Raji (cell line): ENCODE data around the gene IFNG-AS1.

Experiments used
- POLR2A ChIP-seq: IDR thresholded peaks from 2 replicates; pipeline ENCODE4 v1.6.1; 2011; ENCODE audit warnings: low read depth, low read length, control low read depth; ENCODE audit not compliant: insufficient read depth

IFNG-AS1 gene

GRCh38 chr12:67982164-67982563, 7.1 kb upstream of the IFNG-AS1 start:
- TF ChIP-seq POLR2A, result no peak

- no peak for TF ChIP-seq POLR2A
Measured at GRCh38 chr12:67986632-67987031, 2.6 kb upstream of the IFNG-AS1 start.

- peak; percentile 66 for TF ChIP-seq POLR2A
Measured at GRCh38 chr12:67988601-67989021, 636 bp upstream of the IFNG-AS1 start.

GRCh38 chr12:67991158-67991557, 1.9 kb downstream of the IFNG-AS1 start:
- peak; percentile 66 for TF ChIP-seq POLR2A

- no peak for TF ChIP-seq POLR2A
Measured at GRCh38 chr12:67993143-67993542, 3.9 kb downstream of the IFNG-AS1 start.

GRCh38 chr12:67994046-67994445, 4.8 kb downstream of the IFNG-AS1 start:
- no peak for TF ChIP-seq POLR2A

GRCh38 chr12:67996347-67996746, 7.1 kb downstream of the IFNG-AS1 start:
- TF ChIP-seq POLR2A, result no peak

GRCh38 chr12:67998379-67998778, 9.1 kb downstream of the IFNG-AS1 start:
- no peak for TF ChIP-seq POLR2A

- no peak for TF ChIP-seq POLR2A
Measured at GRCh38 chr12:67999244-67999643, 10.0 kb downstream of the IFNG-AS1 start.

- TF ChIP-seq POLR2A, result no peak
Measured at GRCh38 chr12:68001486-68002466, 12.5 kb downstream of the IFNG-AS1 start.

GRCh38 chr12:68003777-68004176, 14.5 kb downstream of the IFNG-AS1 start:
- no peak for TF ChIP-seq POLR2A

GRCh38 chr12:68007033-68007432, 17.8 kb downstream of the IFNG-AS1 start:
- no peak for TF ChIP-seq POLR2A

- no peak for TF ChIP-seq POLR2A
Measured at GRCh38 chr12:68007466-68007865, 18.2 kb downstream of the IFNG-AS1 start.

- no peak for TF ChIP-seq POLR2A
Measured at GRCh38 chr12:68011206-68011881, 22.1 kb downstream of the IFNG-AS1 start.

- TF ChIP-seq POLR2A, result no peak
Measured at GRCh38 chr12:68011882-68012207, 22.6 kb downstream of the IFNG-AS1 start.

GRCh38 chr12:68012712-68013111, 23.5 kb downstream of the IFNG-AS1 start:
- no peak for TF ChIP-seq POLR2A
